GM23248 (cell line): ENCODE measurements around the gene NBL1. TPM values are rescaled to one million over a fixed set of nuclear protein-coding genes. Genes with fewer than 3 reads are reported as not detected.
A peak's percentile ranks its signal among the peaks of the same experiment; 100 is the strongest.
"Not testable (repeated sequence)": the region's sequence is repeated elsewhere in the genome, so short reads cannot be mapped to it uniquely, and the experiment has no call there.

Experiments
- DNase-seq: peaks from one replicate; pipeline ENCODE4 v3.0.0-alpha.2; 2015
- H2AFZ ChIP-seq: fragments of 200-600 bp; sonication (generic); 2 replicates; pipeline ENCODE4 v1.6.1; 2016; ENCODE audit warnings: antibody characterized with exemption
- H3F3A ChIP-seq: fragments of 200-600 bp; sonication (generic); 2 replicates; pipeline ENCODE4 v1.6.1; 2016; ENCODE audit warnings: mild to moderate bottlenecking, antibody characterized with exemption, mixed run types; ENCODE audit not compliant: insufficient read depth
- H3K27ac ChIP-seq: fragments of 200-600 bp; sonication (generic); 2 replicates; pipeline ENCODE4 v1.5.1; 2016; ENCODE audit warnings: mild to moderate bottlenecking
- H3K27me3 ChIP-seq: fragments of 200-600 bp; sonication (generic); replicated peaks from 2 replicates; pipeline ENCODE4 v1.6.1; 2016; ENCODE audit warnings: mild to moderate bottlenecking; ENCODE audit not compliant: insufficient read depth
- H3K36me3 ChIP-seq: fragments of 200-600 bp; sonication (generic); 2 replicates; pipeline ENCODE4 v1.6.1; 2016; ENCODE audit warnings: low read depth, mild to moderate bottlenecking
- H3K4me1 ChIP-seq: fragments of 200-600 bp; sonication (generic); 2 replicates; pipeline ENCODE4 v1.6.1; 2016; ENCODE audit warnings: mild to moderate bottlenecking; ENCODE audit not compliant: insufficient read depth
- H3K4me2 ChIP-seq: fragments of 200-600 bp; sonication (generic); one replicate; pipeline ENCODE4 v1.6.1; 2016; ENCODE audit warnings: mild to moderate bottlenecking; ENCODE audit not compliant: unreplicated experiment
- H3K4me3 ChIP-seq: fragments of 200-600 bp; sonication (generic); 2 replicates; pipeline ENCODE4 v1.5.1; 2016; ENCODE audit warnings: mild to moderate bottlenecking
- H3K79me2 ChIP-seq: fragments of 200-600 bp; sonication (generic); 2 replicates; pipeline ENCODE4 v1.6.1; 2016; ENCODE audit warnings: mild to moderate bottlenecking; ENCODE audit not compliant: insufficient read depth
- H3K9ac ChIP-seq: fragments of 200-600 bp; sonication (generic); 2 replicates; pipeline ENCODE4 v1.6.1; 2016; ENCODE audit warnings: mild to moderate bottlenecking
- H3K9me2 ChIP-seq: fragments of 200-600 bp; sonication (generic); 2 replicates; pipeline ENCODE4 v1.6.1; 2016; ENCODE audit warnings: mixed run types, mild to moderate bottlenecking, moderate library complexity; ENCODE audit not compliant: insufficient read depth
- H3K9me3 ChIP-seq: fragments of 200-600 bp; sonication (generic); one replicate; pipeline ENCODE4 v1.6.1; 2017; ENCODE audit warnings: low read depth
- H4K20me1 ChIP-seq: fragments of 200-600 bp; sonication (generic); 2 replicates; pipeline ENCODE4 v1.6.0; 2016; ENCODE audit not compliant: insufficient read depth
- EZH2 ChIP-seq: fragments of 200-600 bp; sonication (generic); IDR thresholded peaks from 2 replicates; pipeline ENCODE4 v1.6.1; 2018; ENCODE audit warnings: antibody characterized with exemption, mild to moderate bottlenecking; ENCODE audit not compliant: insufficient read depth, poor library complexity, severe bottlenecking
- EZH2phosphoT487 ChIP-seq: fragments of 200-600 bp; sonication (generic); IDR thresholded peaks from 2 replicates; pipeline ENCODE4 v1.6.1; 2018; ENCODE audit warnings: antibody characterized with exemption, moderate library complexity, mild to moderate bottlenecking, low read depth; ENCODE audit not compliant: insufficient read depth
- WGBS, 2 experiments: methylation state at CpG; one replicate each; pipeline ENCODE4 v1.1.6; 2015 to 2017; ENCODE audit warnings: low lambda C conversion rate in 2 of 2, low coverage in 1 of 2; ENCODE audit errors: missing lambda C conversion rate in 2 of 2; 5-methylcytosine and 5-hydroxymethylcytosine counted together
- in situ Hi-C: fragments of 300-500 bp; cut with MboI; formaldehyde crosslinking; loops from 2 replicates; pipeline ENCODE4 v1.15.0; 2020
- polyA plus RNA-seq: library from polyadenylated mRNA; unstranded; fragments of >200 nt; fragmentation: Nextera tagmentation; extraction: Ambion mirVana; gene quantifications from 2 replicates; pipeline ENCODE4 v1.2.1, GENCODE V29; 2016
- total RNA-seq: library from RNA; depleted of rRNA; stranded (reverse); fragments of >200 nt; shearing (Covaris generic); gene quantifications from 2 replicates; pipeline ENCODE4 v1.2.3, GENCODE V29; 2014

NBL1 gene
- total and polyA plus RNA-seq, 2 experiments from 2014 or later: 239 to 290 TPM

GRCh38 chr1:19630720-19631395 is 13.3 kb upstream of the NBL1 start:
- 85% methylated on average over 6 of the region's 6 CpGs for WGBS, 2 experiments
- no peak overlapping the region for H3K4me2 ChIP-seq
- no peak overlapping the region for H2AFZ ChIP-seq
- no peak overlapping the region for H3K9ac ChIP-seq
- in situ Hi-C loops: loop anchor here (5.0 kb wide), 1 partner anchor 49 kb away; no protein-coding TSS in a partner anchor
- H3K36me3 ChIP-seq: peaks cover 24% of the 10 kb centered on the region
- no peaks in the 10 kb centered on the region for H4K20me1 ChIP-seq
- H3K4me3 ChIP-seq: no peak overlapping the region
- H3K9me2 ChIP-seq: no peaks in the 10 kb centered on the region
- no peaks in the 10 kb centered on the region for H3K4me1 ChIP-seq
- H3K27ac ChIP-seq: no peak overlapping the region
- H3K27me3 ChIP-seq: no peaks in the 10 kb centered on the region
- 0 out of 2 replicates have a peak, but pooled peaks cover 10% of the 10 kb centered on the region for H3K79me2 ChIP-seq
- DNase-seq: no peak
- H3K9me3 ChIP-seq: no peaks in the 10 kb centered on the region
- H3F3A ChIP-seq: no peaks in the 10 kb centered on the region
- no peak for TF ChIP-seq EZH2
- TF ChIP-seq EZH2phosphoT487: no peak

DNA sequence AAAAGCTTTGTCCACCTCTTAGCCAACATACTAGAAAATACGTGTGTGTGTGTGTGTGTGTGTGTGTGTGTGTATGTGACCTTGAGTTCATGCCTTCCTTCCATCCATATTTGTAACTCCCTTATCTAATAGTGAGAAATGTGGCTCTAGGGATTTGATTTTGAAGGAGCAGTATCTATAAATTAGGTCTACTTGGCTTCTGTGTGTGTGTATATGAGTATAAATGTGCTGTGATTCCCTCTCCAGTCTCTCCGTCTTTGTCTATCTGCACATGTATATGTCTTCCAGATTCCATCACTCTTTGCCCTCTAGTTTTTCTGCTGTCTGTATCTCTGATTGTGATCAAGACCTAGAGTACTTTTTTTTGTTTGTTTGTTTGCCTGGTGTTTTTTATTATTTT is 11.9 kb upstream of the NBL1 start:
- in situ Hi-C loops: loop anchor here (5.0 kb wide), 1 partner anchor 50 kb away; no protein-coding TSS in a partner anchor
- Histone ChIP-seq H3K79me2 (no peaks in the 10 kb centered on the region), H3F3A (no peaks in the 10 kb centered on the region), H3K4me3 (no peak overlapping the region), H3K4me1 (no peaks in the 10 kb centered on the region), H3K9ac (no peak overlapping the region), H3K27ac (no peak overlapping the region), H3K27me3 (no peaks in the 10 kb centered on the region), H3K9me2 (no peaks in the 10 kb centered on the region), H2AFZ (no peak overlapping the region), H3K4me2 (no peak overlapping the region), H3K36me3 (peaks cover 14% of the 10 kb centered on the region), H4K20me1 (no peaks in the 10 kb centered on the region), H3K9me3 (no peaks in the 10 kb centered on the region)
- 86 to 98% methylated on average over 2 of the region's 2 CpGs for WGBS, 2 experiments
- TF ChIP-seq EZH2: no peak
- no peak for TF ChIP-seq EZH2phosphoT487
- no peak for DNase-seq

DNA sequence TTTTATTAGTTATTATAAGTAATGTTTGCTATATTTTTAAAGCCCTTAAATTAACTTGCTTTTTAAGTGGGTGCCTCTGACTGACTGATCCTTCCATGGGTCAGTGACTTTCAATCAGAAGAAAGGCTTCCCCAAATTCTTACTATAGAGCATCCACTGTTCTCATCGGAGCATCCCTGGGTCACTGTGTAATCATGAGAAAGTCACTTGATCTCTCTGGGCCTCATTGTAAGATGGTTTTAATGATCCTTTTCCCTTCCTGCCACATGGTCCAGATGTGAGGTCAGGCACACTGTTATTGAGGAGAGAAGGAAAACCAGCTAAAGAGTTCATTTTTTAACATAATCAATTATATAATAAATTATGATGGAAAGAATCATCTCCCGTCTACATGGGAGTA is 11.0 kb upstream of the NBL1 start:
- Histone ChIP-seq H3K27ac (no peak overlapping the region), H3K4me2 (no peak overlapping the region), H3K27me3 (no peaks in the 10 kb centered on the region), H3K4me3 (no peak overlapping the region), H2AFZ (no peak overlapping the region), H3K9me2 (no peaks in the 10 kb centered on the region), H3K9ac (no peak overlapping the region), H4K20me1 (no peaks in the 10 kb centered on the region), H3K4me1 (no peaks in the 10 kb centered on the region), H3K79me2 (no peaks in the 10 kb centered on the region), H3F3A (no peaks in the 10 kb centered on the region), H3K9me3 (no peaks in the 10 kb centered on the region), H3K36me3 (peaks cover 6% of the 10 kb centered on the region; the same call in 1 of the 2 replicates)
- in situ Hi-C loops: loop anchor here (5.0 kb wide), 1 partner anchor 51 kb away; no protein-coding TSS in a partner anchor
- WGBS, 2 experiments: 47 to 66% methylated on average over 2 of the region's 2 CpGs
- DNase-seq: no peak
- no peak for TF ChIP-seq EZH2phosphoT487
- TF ChIP-seq EZH2: no peak

- H3K27ac ChIP-seq, H2AFZ ChIP-seq, H3K4me1 ChIP-seq, H3K27me3 ChIP-seq, H3K9me2 ChIP-seq, DNase-seq, H4K20me1 ChIP-seq, H3K79me2 ChIP-seq, H3K9me3 ChIP-seq, H3K9ac ChIP-seq, H3K4me2 ChIP-seq, H3F3A ChIP-seq, in situ Hi-C loops, H3K4me3 ChIP-seq, H3K36me3 ChIP-seq: not testable (repeated sequence)
- 92 to 95% methylated on average over 9 of the region's 9 CpGs for WGBS, 2 experiments
Measured at GRCh38 chr1:19635064-19635463, 9.0 kb upstream of the NBL1 start.

GRCh38 chr1:19635646-19636045 is 8.5 kb upstream of the NBL1 start:
- Histone ChIP-seq H3K27me3 (no peaks in the 10 kb centered on the region), H4K20me1 (no peaks in the 10 kb centered on the region), H3F3A (no peaks in the 10 kb centered on the region), H3K4me3 (no peak overlapping the region), H3K79me2 (no peaks in the 10 kb centered on the region), H3K27ac (no peak overlapping the region), H3K4me2 (no peak overlapping the region), H3K9me2 (no peaks in the 10 kb centered on the region), H3K4me1 (no peaks in the 10 kb centered on the region; the same call in 1 of the 2 replicates), H3K9ac (no peak overlapping the region), H3K9me3 (no peaks in the 10 kb centered on the region), H3K36me3 (no peaks in the 10 kb centered on the region), H2AFZ (no peak overlapping the region)
- 77 to 86% methylated on average over 4 of the region's 4 CpGs for WGBS, 2 experiments
- in situ Hi-C loops: no loop called here
- peak; percentile 47 for DNase-seq
- TF ChIP-seq EZH2phosphoT487 (no peak), EZH2 (no peak)
